ENCODE data around the gene URM1. TPM values are rescaled to one million over a fixed set of nuclear protein-coding genes. Genes with fewer than 3 reads are reported as not detected.

URM1 gene
- total RNA-seq, 1 experiment from 2014 or later: 58.5 TPM

DNA sequence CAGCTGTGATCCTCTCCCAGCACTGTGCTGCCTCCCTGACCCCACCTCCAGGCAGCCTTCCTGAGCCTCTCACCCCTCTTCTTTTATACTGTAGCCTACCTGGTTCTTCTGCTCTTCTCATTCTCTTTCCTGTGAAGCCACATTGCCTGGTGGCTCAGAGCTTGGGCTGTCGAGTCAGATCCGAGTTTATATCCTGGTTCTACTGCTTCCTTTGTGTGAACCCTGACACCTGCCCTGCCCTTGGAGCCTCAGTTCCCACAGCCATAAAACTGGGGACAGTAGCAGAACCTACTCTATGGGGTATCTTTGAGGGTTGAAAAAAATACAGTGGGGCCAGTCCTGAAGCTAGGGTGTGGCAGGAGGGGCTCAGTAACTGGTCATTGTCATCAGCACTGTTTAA, 22.0 kb upstream of the URM1 start:
- DNase-seq (ENCODE audit: low read depth): no peak

- DNase-seq (ENCODE audit: low read depth): no peak
Measured at GRCh38 chr9:128349772-128350171, 21.4 kb upstream of the URM1 start.

DNA sequence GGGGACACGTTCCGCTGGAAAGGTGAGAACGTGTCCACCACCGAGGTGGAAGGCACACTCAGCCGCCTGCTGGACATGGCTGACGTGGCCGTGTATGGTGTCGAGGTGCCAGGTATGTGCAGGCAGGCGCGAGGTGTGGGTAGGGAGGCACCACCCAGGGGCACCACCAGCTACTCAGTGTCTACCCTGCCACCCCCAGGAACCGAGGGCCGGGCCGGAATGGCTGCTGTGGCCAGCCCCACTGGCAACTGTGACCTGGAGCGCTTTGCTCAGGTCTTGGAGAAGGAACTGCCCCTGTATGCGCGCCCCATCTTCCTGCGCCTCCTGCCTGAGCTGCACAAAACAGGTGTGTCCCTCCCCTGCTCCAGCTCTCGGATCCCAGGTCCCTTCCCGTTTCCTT, 15.7 kb upstream of the URM1 start:
- DNase-seq (ENCODE audit: low read depth): no peak

- DNase-seq (ENCODE audit: low read depth): no peak
Measured at GRCh38 chr9:128358090-128358489, 13.1 kb upstream of the URM1 start.

- no peak for DNase-seq (ENCODE audit: low read depth)
Measured at GRCh38 chr9:128358861-128359260, 12.3 kb upstream of the URM1 start.

GRCh38 chr9:128360826-128361225, 10.3 kb upstream of the URM1 start:
- DNase-seq (ENCODE audit: low read depth): no peak

- no peak for DNase-seq (ENCODE audit: low read depth)
Measured at GRCh38 chr9:128361296-128361985, 9.7 kb upstream of the URM1 start.

DNA sequence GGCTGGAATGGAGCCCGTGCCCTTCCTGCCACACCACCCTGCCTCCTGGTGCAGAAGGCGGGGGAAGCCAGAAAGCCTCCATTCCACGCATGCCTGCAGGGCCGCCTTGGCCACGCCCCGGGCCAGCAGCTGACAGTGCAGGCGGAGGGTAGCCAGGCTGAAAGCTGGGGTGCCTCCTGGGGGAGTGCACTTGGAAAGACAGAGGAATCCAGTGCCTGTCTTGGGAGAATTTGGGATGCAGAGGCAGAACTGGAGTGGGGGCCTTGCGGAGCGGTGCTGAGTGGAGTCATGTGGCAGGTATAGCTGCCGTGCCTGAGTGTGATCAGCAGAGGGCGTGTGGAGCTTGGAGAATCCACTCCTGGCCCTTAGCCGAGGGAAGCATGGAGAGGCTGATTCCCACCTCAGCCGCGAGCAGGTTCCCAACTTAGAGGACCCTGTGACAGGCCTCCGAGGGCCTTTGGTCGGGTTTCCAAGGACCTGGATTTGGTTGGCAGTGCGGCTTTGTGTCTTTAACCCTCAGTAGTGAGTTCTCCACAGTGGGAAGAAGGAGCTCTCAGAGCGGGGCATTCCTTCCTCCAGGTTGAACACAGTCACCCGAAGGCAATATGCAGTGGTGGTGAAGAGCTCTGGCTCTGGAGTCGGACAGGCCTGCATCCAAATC, 9.1 kb upstream of the URM1 start:
- DNase-seq (ENCODE audit: low read depth): peak; percentile 90

DNA sequence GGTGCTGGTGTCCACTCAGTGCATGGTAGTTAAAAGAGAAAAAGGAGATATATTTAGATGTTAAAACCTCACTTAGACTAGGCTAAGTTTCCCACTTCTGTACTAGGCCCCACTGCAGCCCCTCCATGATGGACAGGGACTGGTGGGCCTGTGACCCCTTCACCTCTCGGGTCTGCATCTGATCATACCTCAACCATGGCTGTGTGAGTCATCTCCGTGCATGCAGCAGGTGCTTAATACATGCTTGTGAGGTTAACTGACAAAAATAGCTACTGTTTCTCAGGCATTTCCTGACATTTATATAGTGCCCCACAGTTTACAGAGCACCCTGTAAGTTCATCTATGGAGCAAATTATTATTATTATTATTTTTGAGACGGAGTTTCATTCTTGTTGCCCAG, 8.4 kb upstream of the URM1 start:
- no peak for DNase-seq (ENCODE audit: low read depth)

DNA sequence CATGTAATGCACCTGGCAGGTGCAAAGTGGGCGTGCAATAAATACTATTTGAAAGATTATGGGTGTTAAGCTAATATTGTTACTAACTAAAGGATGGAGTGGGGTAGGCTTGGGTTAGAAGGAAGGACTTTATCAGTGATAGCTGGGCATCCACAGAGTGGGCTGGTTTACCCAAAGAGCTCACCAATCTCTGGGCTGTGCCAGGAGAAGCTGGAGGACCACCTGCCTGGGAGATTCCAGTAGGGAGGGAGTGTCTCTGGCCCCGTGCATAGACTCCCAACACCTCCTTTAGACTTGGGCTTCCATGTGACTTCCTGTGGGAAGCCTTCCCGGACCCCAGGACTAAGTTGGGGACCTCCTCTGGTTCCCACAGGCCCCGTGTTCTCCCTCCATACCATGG, 5.6 kb upstream of the URM1 start:
- DNase-seq (ENCODE audit: low read depth): no peak

GRCh38 chr9:128369024-128369706, 2.0 kb upstream of the URM1 start:
- no peak for DNase-seq (ENCODE audit: low read depth)

- DNase-seq (ENCODE audit: low read depth): no peak
Measured at GRCh38 chr9:128370367-128370751, 815 bp upstream of the URM1 start.

- DNase-seq (ENCODE audit: low read depth): no peak
Measured at GRCh38 chr9:128371630-128372117, 500 bp downstream of the URM1 start.

DNA sequence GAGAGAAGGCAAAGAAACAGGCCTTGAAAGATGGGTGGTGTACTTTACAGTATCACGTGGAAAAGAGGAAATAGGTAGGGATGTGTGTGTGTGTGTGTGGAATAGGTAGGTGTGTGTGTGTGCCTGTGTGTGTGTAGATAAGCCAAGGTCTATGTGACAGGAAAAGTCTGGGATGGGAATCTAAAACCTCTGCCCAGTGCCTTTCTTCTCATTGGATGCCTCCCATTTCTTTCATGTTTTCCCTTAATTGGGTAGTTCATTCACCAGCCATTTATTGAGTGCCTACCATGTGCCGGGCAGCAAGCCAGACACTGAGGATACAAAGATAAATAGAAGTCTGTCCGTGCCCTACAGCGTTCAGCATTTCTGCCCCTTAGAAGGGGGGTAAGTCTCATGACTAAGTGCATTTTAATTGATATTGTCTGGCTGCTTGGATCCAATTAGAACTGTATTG, 1.0 kb downstream of the URM1 start:
- DNase-seq (ENCODE audit: low read depth): peak; percentile 74

DNA sequence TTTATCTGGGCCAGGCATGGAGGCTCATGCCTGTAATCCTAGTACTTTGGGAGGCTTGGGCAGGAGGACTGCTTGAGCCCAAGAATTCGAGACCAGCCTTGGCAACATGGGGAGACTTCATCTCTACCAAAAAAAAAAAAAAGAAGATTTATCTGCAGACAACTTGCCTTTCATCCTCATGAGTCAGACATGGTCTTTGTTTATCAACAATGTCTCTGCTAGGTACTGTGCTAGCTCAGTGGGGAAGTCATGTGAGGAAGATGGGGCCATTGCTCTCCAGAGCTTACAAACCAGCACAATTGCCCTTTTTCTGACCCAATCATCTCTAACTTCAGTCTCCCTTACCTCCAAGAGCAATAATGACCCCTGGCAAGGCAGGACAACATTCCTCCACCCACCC, 1.6 kb downstream of the URM1 start:
- DNase-seq (ENCODE audit: low read depth): no peak

DNA sequence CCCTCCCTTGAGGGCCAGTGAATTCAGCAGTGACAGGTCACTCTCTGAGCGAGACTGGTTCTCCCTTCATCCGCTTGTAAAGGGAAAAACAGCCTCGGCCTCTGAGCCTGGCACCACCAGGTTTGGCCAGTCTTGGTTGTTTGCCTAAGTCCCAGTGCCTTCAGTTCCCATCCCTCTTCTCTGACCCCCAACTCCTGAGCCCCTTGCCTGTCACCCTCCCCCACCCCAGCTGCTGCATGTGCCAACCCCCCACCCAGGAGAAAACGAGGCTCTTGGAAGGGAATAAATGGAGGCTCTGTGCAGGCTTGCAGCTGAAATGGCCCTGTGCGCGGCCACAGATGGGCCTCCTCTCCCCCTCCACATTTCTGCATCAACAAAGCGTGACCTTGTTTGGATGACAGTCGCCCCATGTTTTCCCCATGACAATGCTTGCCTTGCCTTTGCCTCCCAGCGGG, 3.1 kb downstream of the URM1 start:
- no peak for DNase-seq (ENCODE audit: low read depth)

DNA sequence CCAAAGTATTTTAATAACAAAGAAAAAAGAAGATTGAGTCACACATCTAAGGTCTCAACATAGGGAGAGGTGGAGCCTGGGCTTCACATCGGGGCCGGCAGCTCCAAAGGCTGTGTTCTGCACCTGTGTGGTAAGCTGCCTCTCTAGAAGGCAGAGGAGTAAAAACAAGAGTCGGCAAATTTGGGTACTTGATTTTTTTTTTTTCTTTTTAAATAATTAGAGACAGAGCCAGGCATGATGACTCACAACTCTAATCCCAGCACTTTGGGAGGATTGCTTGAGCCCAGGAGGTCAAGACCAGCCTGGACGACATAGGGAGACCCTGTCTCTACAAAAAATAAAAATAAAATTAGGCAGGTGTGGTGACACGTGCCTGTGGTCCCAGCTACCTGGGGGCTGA, 4.7 kb downstream of the URM1 start:
- DNase-seq (ENCODE audit: low read depth): no peak

GRCh38 chr9:128382261-128382660, 11.1 kb downstream of the URM1 start:
- no peak for DNase-seq (ENCODE audit: low read depth)

DNA sequence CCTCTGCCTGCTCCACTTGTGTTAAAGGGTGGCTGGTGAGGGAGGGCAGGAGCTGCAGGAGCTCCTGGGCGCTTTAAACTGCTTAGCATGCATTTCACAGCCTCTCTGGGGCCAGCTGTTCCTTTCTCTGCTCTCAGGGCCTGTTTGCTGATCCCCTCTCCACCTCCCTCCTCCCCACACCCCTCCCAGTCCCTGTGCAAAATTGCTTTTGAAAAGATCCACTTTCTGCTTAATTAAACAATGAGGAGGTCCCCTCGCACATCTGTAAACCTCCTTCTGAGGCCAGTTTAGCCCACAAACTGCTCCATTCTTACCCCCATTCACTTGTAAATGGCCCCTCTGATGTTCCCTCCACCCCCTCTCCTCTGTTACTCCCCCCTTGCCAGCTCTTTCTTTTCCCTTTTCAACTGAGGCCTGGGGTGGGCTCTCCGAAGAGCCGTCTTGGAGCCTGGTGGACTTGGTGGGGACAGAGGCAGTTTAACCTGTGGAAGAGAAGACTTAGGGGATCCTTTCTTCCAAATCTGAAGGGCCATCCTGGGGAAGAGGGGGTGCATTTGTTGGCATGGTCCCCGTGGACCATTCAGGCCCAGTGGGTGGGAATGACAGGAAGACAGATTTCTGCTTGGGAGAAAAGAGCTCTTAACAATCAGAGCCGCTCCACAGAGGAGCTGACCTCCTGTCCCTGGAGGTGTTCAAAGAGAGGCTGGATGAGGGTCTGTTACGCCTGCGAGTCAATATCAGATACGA, 12.0 kb downstream of the URM1 start:
- no peak for DNase-seq (ENCODE audit: low read depth)

- no peak for DNase-seq (ENCODE audit: low read depth)
Measured at GRCh38 chr9:128383791-128384190, 12.6 kb downstream of the URM1 start.

DNA sequence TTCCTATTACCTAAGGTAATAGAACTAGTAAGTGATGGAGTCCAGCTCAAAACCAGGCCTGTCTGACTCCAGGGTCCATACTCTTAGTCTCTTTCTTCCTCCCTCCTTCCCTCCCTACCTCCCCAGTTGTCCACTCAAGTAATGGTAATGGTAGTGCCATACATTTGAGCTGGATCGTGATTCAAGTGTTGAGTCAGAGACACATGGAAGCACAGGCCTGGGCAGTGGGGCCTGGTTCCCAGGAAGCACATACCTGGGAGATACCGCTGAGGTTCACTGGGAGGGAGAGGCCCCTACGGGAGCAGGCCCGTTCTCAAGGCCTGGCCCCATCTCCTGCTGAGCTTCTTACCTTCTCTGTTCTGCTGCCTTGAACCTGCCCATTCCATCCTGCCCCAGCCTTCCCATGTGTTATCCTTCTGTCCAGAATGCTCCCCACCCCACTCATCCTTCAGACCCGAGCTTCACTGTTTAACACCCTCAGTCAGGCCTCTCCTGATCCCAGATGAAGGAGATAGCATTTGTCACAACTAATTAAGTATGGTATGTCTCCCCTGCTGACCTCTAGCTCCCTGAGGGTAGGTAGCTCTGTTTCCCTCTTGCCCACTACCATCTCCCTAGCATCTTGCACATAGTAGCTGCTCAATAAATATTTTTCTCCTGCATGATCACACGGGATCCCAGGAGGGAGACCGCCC, 13.8 kb downstream of the URM1 start:
- DNase-seq (ENCODE audit: low read depth): no peak

Measured in Daoy (cell line).